Measurements from ENCODE around the gene CKS2. TPM values are rescaled to one million over a fixed set of nuclear protein-coding genes. Genes with fewer than 3 reads are reported as not detected.
A peak's percentile ranks its signal among the peaks of the same experiment; 100 is the strongest.
"Not testable (repeated sequence)": the region's sequence is repeated elsewhere in the genome, so short reads cannot be mapped to it uniquely, and the experiment has no call there.

The CKS2 gene
- total RNA-seq (10 to 100 TPM in 6 of 7 donors, 1 to 10 TPM in 1; 9.2 to 27.3 (median 13.9) TPM), polyA plus RNA-seq (100 to 1,000 TPM in 2 of 3 donors, 10 to 100 TPM in 1; 50.0 to 142 (median 109) TPM)
- long read RNA-seq, donor 1, transcript CKS2-201 (3 exons, 613 nt) = major isoform, 52 of 52 reads
- long read RNA-seq, donor 1, partial matches to known transcripts = 0 of 52 reads
- long read RNA-seq, donor 1, other reads (novel, unspliced or antisense) = 0 of 52 reads
- long read RNA-seq, donor 2, transcript CKS2-201 (3 exons, 613 nt) = major isoform, 46 of 46 reads
- long read RNA-seq, donor 2, partial matches to known transcripts = 0 of 46 reads
- long read RNA-seq, donor 2, other reads (novel, unspliced or antisense) = 0 of 46 reads

GRCh38 chr9:89310475-89311345 lies at the start of gene CKS2:
CKS2 (plus strand) TSS chr9:89311195; CDS start chr9:89311293, 98 bp downstream.
- peak; percentile 71 to 98 (median 92) for TF ChIP-seq POLR2A (IDR thresholded peaks at IDR 0.05)
- peak in 4 of 11 experiments; percentile 4 to 34 (median 24) for TF ChIP-seq CTCF (IDR thresholded peaks at IDR 0.05 in 8 of 11, conservative IDR thresholded peaks at IDR 0.05 in 3 of 11)
- peak; percentile 97 to 99 (median 98) for TF ChIP-seq POLR2AphosphoS5 (IDR thresholded peaks at IDR 0.05)
- peaks cover 18 to 58% (median 41%) of the 10 kb centered on the region in 6 donors for H3K4me1 ChIP-seq
- peak; percentile 100 for DNase-seq
- intact Hi-C loops (cut with DNase I; ENCODE audit: low total_unique reads) = no loop called here
- H3K27me3 ChIP-seq (replicated peaks in 1 of 7) = no peaks in the 10 kb centered on the region
- peak within 1 kb of the TSS; percentile 97 to 100 (median 100) for H3K27ac ChIP-seq
- H3K36me3 ChIP-seq = peaks cover 0 to 12% (median 1%) of the 10 kb centered on the region in 6 donors
- peak within 1 kb of the TSS; percentile 63 to 95 (median 76) for H3K4me3 ChIP-seq
- WGBS, 5 donors = 0 to 1% (median 0%) methylated on average over 47 to 86 of the region's 86 CpGs
- no peaks in the 10 kb centered on the region for H3K9me3 ChIP-seq

- no peak for DNase-seq
- 75 to 98% (median 93%) methylated on average over 3 of the region's 3 CpGs for WGBS, 5 donors
- no peak for TF ChIP-seq CTCF (IDR thresholded peaks at IDR 0.05 in 8 of 11, conservative IDR thresholded peaks at IDR 0.05 in 3 of 11)
- no peak for TF ChIP-seq POLR2A (IDR thresholded peaks at IDR 0.05)
- no peak for TF ChIP-seq POLR2AphosphoS5 (IDR thresholded peaks at IDR 0.05)
- intact Hi-C loops (cut with DNase I; ENCODE audit: low total_unique reads) = no loop called here
- Histone ChIP-seq H3K27ac (no peak overlapping the region), H3K4me3 (no peak overlapping the region), H3K9me3 (peaks cover 9 to 49% (median 39%) of the 10 kb centered on the region in 8 donors), H3K36me3 (no peaks in the 10 kb centered on the region), H3K4me1 (peaks cover 0 to 7% (median 0%) of the 10 kb centered on the region in 6 donors), H3K27me3 (replicated peaks in 1 of 7) (peaks cover 0 to 4% (median 0%) of the 10 kb centered on the region in 7 donors)
These were observed 37.3 kb upstream of the CKS2 start for GRCh38 chr9:89273528-89274279.

GRCh38 chr9:89274838-89275237 lies 36.2 kb upstream of the CKS2 start:
- H3K27ac ChIP-seq = no peak overlapping the region
- no peak for TF ChIP-seq POLR2AphosphoS5 (IDR thresholded peaks at IDR 0.05)
- TF ChIP-seq CTCF (IDR thresholded peaks at IDR 0.05 in 8 of 11, conservative IDR thresholded peaks at IDR 0.05 in 3 of 11) = no peak
- no peak for TF ChIP-seq POLR2A (IDR thresholded peaks at IDR 0.05)
- WGBS, 5 donors = 62 to 79% (median 73%) methylated on average over 5 of the region's 5 CpGs
- no peak for DNase-seq
- H3K27me3 ChIP-seq (replicated peaks in 1 of 7) = peaks cover 0 to 4% (median 0%) of the 10 kb centered on the region in 7 donors
- H3K36me3 ChIP-seq = no peaks in the 10 kb centered on the region
- H3K4me3 ChIP-seq = no peak overlapping the region
- H3K9me3 ChIP-seq = peaks cover 9 to 49% (median 39%) of the 10 kb centered on the region in 8 donors
- intact Hi-C loops (cut with DNase I; ENCODE audit: low total_unique reads) = loop anchor here (5.0 kb wide), 1 partner anchor 683 kb away; no protein-coding TSS in a partner anchor
- H3K4me1 ChIP-seq = peaks cover 0 to 7% (median 0%) of the 10 kb centered on the region in 6 donors

GRCh38 chr9:89276040-89276439 lies 35.0 kb upstream of the CKS2 start:
- H3K36me3 ChIP-seq; H3K27ac ChIP-seq; H3K4me3 ChIP-seq; H3K4me1 ChIP-seq; H3K27me3 ChIP-seq (replicated peaks in 1 of 7); DNase-seq: not testable (repeated sequence)
- H3K9me3 ChIP-seq = peaks cover 9 to 49% (median 39%) of the 10 kb centered on the region in 8 donors
- 92 to 100% (median 97%) methylated on average over 2 of the region's 2 CpGs for WGBS, 5 donors
- intact Hi-C loops (cut with DNase I; ENCODE audit: low total_unique reads) = loop anchor here (5.0 kb wide), 1 partner anchor 684 kb away; no protein-coding TSS in a partner anchor

Data from spleen (tissue), 13 donors.